Psoas muscle (tissue), 8 donors: ENCODE data around the gene LUC7L3. TPM values are rescaled to one million over a fixed set of nuclear protein-coding genes. Genes with fewer than 3 reads are reported as not detected.
"Not testable (repeated sequence)": the region's sequence is repeated elsewhere in the genome, so short reads cannot be mapped to it uniquely, and the experiment has no call there.

ENCODE experiments used
- ATAC-seq, 4 donors: fragments of 200-7000 bp; cut with Tn5 transposase; one replicate each; pipeline ENCODE4 v1.9.1; 2020; ENCODE audit warnings: moderate library complexity in 3 of 4, mild to moderate bottlenecking in 2 of 4
- DNase-seq, 2 donors: peaks; one replicate each; pipeline ENCODE4 v3.0.0-alpha.2; 2020
- H3K27ac ChIP-seq: fragments of 200-600 bp; one replicate; pipeline ENCODE4 v1.8.0; 2022
- H3K27me3 ChIP-seq, 3 donors: fragments of 200-600 bp in 1 of 3; one replicate each; pipeline versions ENCODE4 v1.6.1 to v1.8.0; 2013 to 2022; ENCODE audit warnings: low read length in 2 of 3, mild to moderate bottlenecking in 2 of 3, moderate library complexity in 1 of 3; ENCODE audit not compliant: insufficient read depth in 3 of 3
- H3K36me3 ChIP-seq, 2 donors: fragments of 200-600 bp in 1 of 2; one replicate each; pipeline versions ENCODE4 v1.6.1 to v1.8.0; 2013 to 2022; ENCODE audit warnings: low read depth in 1 of 2, mild to moderate bottlenecking in 1 of 2, moderate library complexity in 1 of 2; ENCODE audit not compliant: insufficient read depth in 1 of 2
- H3K4me1 ChIP-seq: fragments of 200-600 bp; one replicate; pipeline ENCODE4 v1.8.0; 2022
- H3K4me3 ChIP-seq: fragments of 200-600 bp; one replicate; pipeline ENCODE4 v1.8.0; 2022; ENCODE audit warnings: mild to moderate bottlenecking
- H3K9me3 ChIP-seq: fragments of 200-600 bp; one replicate; pipeline ENCODE4 v1.8.0; 2022
- WGBS, 3 donors: extraction: QIAGEN DNeasy Blood & Tissue Kit; methylation state at CpG; one replicate each; pipeline versions ENCODE4 v1.1.6 to v1.1.7; 2013; 5-methylcytosine and 5-hydroxymethylcytosine counted together
- intact Hi-C, 2 donors: fragments of 100-400 bp; cut with DNase I; formaldehyde crosslinking; loops; one replicate each; pipeline versions ENCODE4 v1.11.0 to v1.14.2; 2022
- polyA plus RNA-seq, 3 donors: library from polyadenylated mRNA; stranded (reverse); fragments of 200-250 nt; gene quantifications; one replicate each; pipeline ENCODE4 v1.2.3, GENCODE V29; 2013
- total RNA-seq, 4 donors: library from RNA; stranded (reverse); fragmentation: NEBNext Ultra II Directional in 2 of 4; extraction: Animal tissue kit (Norgen Biotek cat#: 25700) in 2 of 4; gene quantifications; one replicate each; pipeline versions ENCODE4 v1.2.1 to v1.2.4, GENCODE V29; 2021 to 2023
- TF ChIP-seq, protein P1 (sequence below): fragments of 200-600 bp; IDR thresholded peaks from one replicate; pipeline ENCODE4 v1.8.0; 2022; ENCODE audit warnings: antibody characterized with exemption
- donor health status: healthy with polysubstance abuse.
- donor health status: DM: no; HTN: no; CAD: no; lungs with moderate emphysema.
- donor health status: Bipolar disorder and iron deficiency.
- donor health status: healthy.
- donor health status: DM: yes; HTN: yes; CAD: no.
- donor health status: DM: no; HTN: no; CAD: no.
- donor health status: DM: no; HTN: no; CAD: no.
- donor health status: DM: yes; HTN: yes; CAD: no.

The LUC7L3 gene
- total and polyA plus RNA-seq, 7 donors = 25.4 to 108 (median 49.2) TPM

DNA sequence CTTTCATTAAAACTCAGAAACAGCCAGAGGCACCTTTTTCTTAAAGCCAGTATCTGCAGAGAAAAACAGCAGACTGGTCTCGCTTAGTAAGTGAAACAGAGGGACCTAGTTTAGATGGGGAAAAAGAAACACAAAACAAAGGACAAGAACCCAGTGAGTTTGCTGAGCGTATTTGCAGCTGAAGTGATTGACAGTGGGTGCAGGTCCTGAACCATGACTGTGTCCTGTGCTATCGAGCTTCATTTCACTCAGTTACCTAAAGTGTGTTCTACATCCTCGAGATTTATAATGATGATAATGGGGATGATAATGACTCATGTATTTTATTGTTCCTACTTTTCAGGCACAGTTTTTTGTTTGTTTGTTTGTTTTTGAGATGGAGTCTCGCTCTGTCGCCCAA, 84.3 kb downstream of the LUC7L3 start:
- intact Hi-C loops = no loop called here
- Histone ChIP-seq H3K9me3 (no peaks in the 10 kb centered on the region), H3K4me1 (no peaks in the 10 kb centered on the region), H3K27ac (no peak overlapping the region), H3K4me3 (no peak overlapping the region), H3K36me3 (no peaks in the 10 kb centered on the region), H3K27me3 (peaks cover 0 to 2% (median 0%) of the 10 kb centered on the region in 3 donors)
- WGBS, 3 donors = 81 to 86% (median 86%) methylated on average over 6 of the region's 6 CpGs
- ATAC-seq (no peak), DNase-seq (no peak)
- TF ChIP-seq, protein P1, sequence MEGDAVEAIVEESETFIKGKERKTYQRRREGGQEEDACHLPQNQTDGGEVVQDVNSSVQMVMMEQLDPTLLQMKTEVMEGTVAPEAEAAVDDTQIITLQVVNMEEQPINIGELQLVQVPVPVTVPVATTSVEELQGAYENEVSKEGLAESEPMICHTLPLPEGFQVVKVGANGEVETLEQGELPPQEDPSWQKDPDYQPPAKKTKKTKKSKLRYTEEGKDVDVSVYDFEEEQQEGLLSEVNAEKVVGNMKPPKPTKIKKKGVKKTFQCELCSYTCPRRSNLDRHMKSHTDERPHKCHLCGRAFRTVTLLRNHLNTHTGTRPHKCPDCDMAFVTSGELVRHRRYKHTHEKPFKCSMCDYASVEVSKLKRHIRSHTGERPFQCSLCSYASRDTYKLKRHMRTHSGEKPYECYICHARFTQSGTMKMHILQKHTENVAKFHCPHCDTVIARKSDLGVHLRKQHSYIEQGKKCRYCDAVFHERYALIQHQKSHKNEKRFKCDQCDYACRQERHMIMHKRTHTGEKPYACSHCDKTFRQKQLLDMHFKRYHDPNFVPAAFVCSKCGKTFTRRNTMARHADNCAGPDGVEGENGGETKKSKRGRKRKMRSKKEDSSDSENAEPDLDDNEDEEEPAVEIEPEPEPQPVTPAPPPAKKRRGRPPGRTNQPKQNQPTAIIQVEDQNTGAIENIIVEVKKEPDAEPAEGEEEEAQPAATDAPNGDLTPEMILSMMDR = no peak

GRCh38 chr17:50804749-50805475, 85.5 kb downstream of the LUC7L3 start:
- H3K4me3 ChIP-seq, H3K9me3 ChIP-seq, DNase-seq, H3K36me3 ChIP-seq, H3K27me3 ChIP-seq, ATAC-seq, intact Hi-C loops, H3K27ac ChIP-seq, H3K4me1 ChIP-seq: not testable (repeated sequence)
- 95 to 97% (median 96%) methylated on average over 13 of the region's 13 CpGs for WGBS, 3 donors

- intact Hi-C loops = no loop called here
- DNase-seq (no peak), ATAC-seq (no peak)
- H3K4me3 ChIP-seq = no peak overlapping the region
- peaks cover 0 to 2% (median 0%) of the 10 kb centered on the region in 3 donors for H3K27me3 ChIP-seq
- 36 to 52% (median 51%) methylated on average over 6 of the region's 6 CpGs for WGBS, 3 donors
- TF ChIP-seq, protein P1 = no peak
- no peak overlapping the region for H3K27ac ChIP-seq
- no peaks in the 10 kb centered on the region for H3K36me3 ChIP-seq
- no peaks in the 10 kb centered on the region for H3K9me3 ChIP-seq
- no peaks in the 10 kb centered on the region for H3K4me1 ChIP-seq
These were observed 86.1 kb downstream of the LUC7L3 start for GRCh38 chr17:50805486-50805885.

Other genes starting within 250 kb of the LUC7L3 start
- gene RSAD1, start 240.7 kb upstream of the LUC7L3 start, total RNA-seq = 10 to 100 TPM; 44.1 to 60.4 (median 50.0) TPM
- 10 to 100 TPM; 34.3 to 63.2 (median 52.4) TPM for gene RSAD1, start 240.7 kb upstream of the LUC7L3 start, polyA plus RNA-seq
- gene MYCBPAP, start 211.2 kb upstream of the LUC7L3 start, total RNA-seq = under 1 TPM in 3 of 4 donors, not detected in 1; 0.27 to 0.99 (median 0.52) TPM
- under 1 TPM in 2 of 3 donors, not detected in 1; 0.05 TPM for gene MYCBPAP, start 211.2 kb upstream of the LUC7L3 start, polyA plus RNA-seq
- gene EPN3, start 186.9 kb upstream of the LUC7L3 start, total RNA-seq = under 1 TPM in 2 of 4 donors, not detected in 2; 0.12 to 0.15 TPM
- under 1 TPM in 1 of 3 donors, not detected in 2; 0.03 TPM for gene EPN3, start 186.9 kb upstream of the LUC7L3 start, polyA plus RNA-seq
- 10 to 100 TPM; 16.7 to 25.8 (median 21.9) TPM for gene SPATA20, start 172.4 kb upstream of the LUC7L3 start, total RNA-seq
- gene SPATA20, start 172.4 kb upstream of the LUC7L3 start, polyA plus RNA-seq = 1 to 10 TPM; 4.8 to 9.7 (median 5.4) TPM
- gene CACNA1G, start 158.9 kb upstream of the LUC7L3 start, total RNA-seq = under 1 TPM in 3 of 4 donors, not detected in 1; 0.02 to 0.24 (median 0.17) TPM
- under 1 TPM in 2 of 3 donors, not detected in 1; 0.04 TPM for gene CACNA1G, start 158.9 kb upstream of the LUC7L3 start, polyA plus RNA-seq
- 1 to 10 TPM in 2 of 4 donors, under 1 TPM in 2; 0.36 to 1.6 (median 0.94) TPM for gene ABCC3, start 84.7 kb upstream of the LUC7L3 start, total RNA-seq
- gene ABCC3, start 84.7 kb upstream of the LUC7L3 start, polyA plus RNA-seq = 1 to 10 TPM in 1 of 3 donors, under 1 TPM in 2; 0.39 to 1.2 (median 0.45) TPM
- 100 to 1,000 TPM in 3 of 4 donors, 10 to 100 TPM in 1; 91.8 to 132 (median 112) TPM for gene ANKRD40, start 11.7 kb upstream of the LUC7L3 start, total RNA-seq
- 100 to 1,000 TPM in 1 of 3 donors, 10 to 100 TPM in 2; 42.6 to 155 (median 46.6) TPM for gene ANKRD40, start 11.7 kb upstream of the LUC7L3 start, polyA plus RNA-seq
- gene ANKRD40CL, start 47.9 kb downstream of the LUC7L3 start, total RNA-seq = not detected
- not detected for gene ANKRD40CL, start 47.9 kb downstream of the LUC7L3 start, polyA plus RNA-seq
- 1 to 10 TPM in 2 of 4 donors, under 1 TPM in 2; 0.25 to 3.4 (median 1.1) TPM for gene WFIKKN2, start 116.0 kb downstream of the LUC7L3 start, total RNA-seq
- under 1 TPM; 0.09 to 0.32 (median 0.30) TPM for gene WFIKKN2, start 116.0 kb downstream of the LUC7L3 start, polyA plus RNA-seq
- gene TOB1, start 146.8 kb downstream of the LUC7L3 start, total RNA-seq = 100 to 1,000 TPM in 3 of 4 donors, 10 to 100 TPM in 1; 74.9 to 155 (median 102) TPM
- 10 to 100 TPM; 12.8 to 40.9 (median 21.4) TPM for gene TOB1, start 146.8 kb downstream of the LUC7L3 start, polyA plus RNA-seq